ENCODE data around the gene JMJD7. TPM values are rescaled to one million over a fixed set of nuclear protein-coding genes. Genes with fewer than 3 reads are reported as not detected.
A peak's percentile ranks its signal among the peaks of the same experiment; 100 is the strongest.

JMJD7 gene
- total RNA-seq, 1 donor from 2014 or later: 26.2 TPM

- Mint-ChIP-seq H3K9me3 (ENCODE audit: low read depth) (no peaks in the 10 kb centered on the region), H3K4me3 (ENCODE audit: low read depth) (no peak overlapping the region), H3K4me1 (ENCODE audit: low read depth) (no peaks in the 10 kb centered on the region), H3K27me3 (no peaks in the 10 kb centered on the region), H3K36me3 (ENCODE audit: insufficient read depth) (peaks cover 4% of the 10 kb centered on the region), H3K27ac (no peak overlapping the region)
- no peak for DNase-seq (ENCODE audit: low spot score, unreplicated experiment)
- TF ChIP-seq, protein P1, sequence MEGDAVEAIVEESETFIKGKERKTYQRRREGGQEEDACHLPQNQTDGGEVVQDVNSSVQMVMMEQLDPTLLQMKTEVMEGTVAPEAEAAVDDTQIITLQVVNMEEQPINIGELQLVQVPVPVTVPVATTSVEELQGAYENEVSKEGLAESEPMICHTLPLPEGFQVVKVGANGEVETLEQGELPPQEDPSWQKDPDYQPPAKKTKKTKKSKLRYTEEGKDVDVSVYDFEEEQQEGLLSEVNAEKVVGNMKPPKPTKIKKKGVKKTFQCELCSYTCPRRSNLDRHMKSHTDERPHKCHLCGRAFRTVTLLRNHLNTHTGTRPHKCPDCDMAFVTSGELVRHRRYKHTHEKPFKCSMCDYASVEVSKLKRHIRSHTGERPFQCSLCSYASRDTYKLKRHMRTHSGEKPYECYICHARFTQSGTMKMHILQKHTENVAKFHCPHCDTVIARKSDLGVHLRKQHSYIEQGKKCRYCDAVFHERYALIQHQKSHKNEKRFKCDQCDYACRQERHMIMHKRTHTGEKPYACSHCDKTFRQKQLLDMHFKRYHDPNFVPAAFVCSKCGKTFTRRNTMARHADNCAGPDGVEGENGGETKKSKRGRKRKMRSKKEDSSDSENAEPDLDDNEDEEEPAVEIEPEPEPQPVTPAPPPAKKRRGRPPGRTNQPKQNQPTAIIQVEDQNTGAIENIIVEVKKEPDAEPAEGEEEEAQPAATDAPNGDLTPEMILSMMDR (IDR thresholded peaks at IDR 0.05; ENCODE audit: unreplicated experiment): no peak
Observed at GRCh38 chr15:41809121-41809520, 18.8 kb upstream of the JMJD7 start.

GRCh38 chr15:41809526-41810220 lies 18.2 kb upstream of the JMJD7 start:
- TF ChIP-seq, protein P1 (IDR thresholded peaks at IDR 0.05; ENCODE audit: unreplicated experiment): no peak
- Mint-ChIP-seq H3K9me3 (ENCODE audit: low read depth) (no peaks in the 10 kb centered on the region), H3K27ac (no peak overlapping the region), H3K4me3 (ENCODE audit: low read depth) (no peak overlapping the region), H3K27me3 (no peaks in the 10 kb centered on the region), H3K4me1 (ENCODE audit: low read depth) (no peaks in the 10 kb centered on the region), H3K36me3 (ENCODE audit: insufficient read depth) (peaks cover 4% of the 10 kb centered on the region)
- no peak for DNase-seq (ENCODE audit: low spot score, unreplicated experiment)

- H3K27ac Mint-ChIP-seq: no peak overlapping the region
- H3K36me3 Mint-ChIP-seq (ENCODE audit: insufficient read depth): peaks cover 4% of the 10 kb centered on the region
- H3K27me3 Mint-ChIP-seq: no peaks in the 10 kb centered on the region
- H3K9me3 Mint-ChIP-seq (ENCODE audit: low read depth): no peaks in the 10 kb centered on the region
- DNase-seq (ENCODE audit: low spot score, unreplicated experiment): no peak
- no peak overlapping the region for H3K4me3 Mint-ChIP-seq (ENCODE audit: low read depth)
- TF ChIP-seq, protein P1 (IDR thresholded peaks at IDR 0.05; ENCODE audit: unreplicated experiment): no peak
- H3K4me1 Mint-ChIP-seq (ENCODE audit: low read depth): no peaks in the 10 kb centered on the region
Observed at GRCh38 chr15:41810651-41811431, 17.1 kb upstream of the JMJD7 start.

DNA sequence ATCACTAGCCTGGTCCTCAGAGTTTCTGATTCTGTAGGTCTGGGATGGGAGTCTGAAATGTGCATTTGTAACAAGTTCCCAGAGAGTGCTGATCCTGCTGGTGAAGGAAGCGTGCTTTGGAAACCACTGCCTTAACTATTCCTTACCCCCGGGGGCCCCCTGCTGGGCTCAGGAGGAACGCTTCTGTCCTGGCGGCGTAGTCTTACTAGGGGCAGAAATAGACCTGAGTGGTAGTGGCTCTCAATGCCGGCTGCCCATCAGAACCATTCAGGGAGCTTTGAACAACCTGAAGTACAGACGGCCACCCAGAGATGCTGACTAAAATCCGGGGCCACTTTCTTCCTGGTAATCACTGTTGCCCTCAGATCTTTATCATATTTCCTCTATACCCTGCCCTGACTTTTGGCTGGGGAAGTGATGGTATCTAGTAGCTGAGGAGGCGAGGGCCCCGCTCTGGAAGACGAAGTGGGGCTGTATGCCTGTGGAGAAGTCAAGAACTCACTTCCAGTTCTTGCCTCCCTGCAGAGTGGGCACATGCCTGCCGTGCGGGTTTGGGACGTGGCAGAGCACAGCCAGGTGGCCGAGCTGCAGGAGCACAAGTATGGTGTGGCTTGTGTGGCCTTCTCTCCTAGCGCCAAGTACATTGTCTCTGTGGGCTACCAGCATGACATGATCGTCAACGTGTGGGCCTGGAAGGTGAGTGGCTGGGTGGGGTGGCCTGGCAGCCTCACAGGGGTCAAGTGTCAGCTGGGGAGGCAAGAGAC lies 16.3 kb upstream of the JMJD7 start:
- Mint-ChIP-seq H3K27ac (no peak overlapping the region), H3K36me3 (ENCODE audit: insufficient read depth) (peaks cover 4% of the 10 kb centered on the region), H3K27me3 (no peaks in the 10 kb centered on the region), H3K4me1 (ENCODE audit: low read depth) (no peaks in the 10 kb centered on the region), H3K4me3 (ENCODE audit: low read depth) (no peak overlapping the region), H3K9me3 (ENCODE audit: low read depth) (no peaks in the 10 kb centered on the region)
- peak; percentile 75 for DNase-seq (ENCODE audit: low spot score, unreplicated experiment)
- TF ChIP-seq, protein P1 (IDR thresholded peaks at IDR 0.05; ENCODE audit: unreplicated experiment): peak; percentile 88

GRCh38 chr15:41812820-41813375 lies 15.0 kb upstream of the JMJD7 start:
- Mint-ChIP-seq H3K27me3 (no peaks in the 10 kb centered on the region), H3K4me3 (ENCODE audit: low read depth) (no peak overlapping the region), H3K9me3 (ENCODE audit: low read depth) (no peaks in the 10 kb centered on the region), H3K27ac (no peak overlapping the region), H3K36me3 (ENCODE audit: insufficient read depth) (peaks cover 9% of the 10 kb centered on the region), H3K4me1 (ENCODE audit: low read depth) (no peaks in the 10 kb centered on the region)
- DNase-seq (ENCODE audit: low spot score, unreplicated experiment): no peak
- TF ChIP-seq, protein P1 (IDR thresholded peaks at IDR 0.05; ENCODE audit: unreplicated experiment): no peak

Data from progenitor cell of endocrine pancreas (in vitro differentiated cells).